Hippocampal formation (tissue), 2 donors: ENCODE measurements around the gene IGF2.

Experiments used
- DNase-seq, 2 donors: peaks; one replicate each; lab custom pipeline; 2025; lab: John Stamatoyannopoulos, UW

Gene IGF2

DNA sequence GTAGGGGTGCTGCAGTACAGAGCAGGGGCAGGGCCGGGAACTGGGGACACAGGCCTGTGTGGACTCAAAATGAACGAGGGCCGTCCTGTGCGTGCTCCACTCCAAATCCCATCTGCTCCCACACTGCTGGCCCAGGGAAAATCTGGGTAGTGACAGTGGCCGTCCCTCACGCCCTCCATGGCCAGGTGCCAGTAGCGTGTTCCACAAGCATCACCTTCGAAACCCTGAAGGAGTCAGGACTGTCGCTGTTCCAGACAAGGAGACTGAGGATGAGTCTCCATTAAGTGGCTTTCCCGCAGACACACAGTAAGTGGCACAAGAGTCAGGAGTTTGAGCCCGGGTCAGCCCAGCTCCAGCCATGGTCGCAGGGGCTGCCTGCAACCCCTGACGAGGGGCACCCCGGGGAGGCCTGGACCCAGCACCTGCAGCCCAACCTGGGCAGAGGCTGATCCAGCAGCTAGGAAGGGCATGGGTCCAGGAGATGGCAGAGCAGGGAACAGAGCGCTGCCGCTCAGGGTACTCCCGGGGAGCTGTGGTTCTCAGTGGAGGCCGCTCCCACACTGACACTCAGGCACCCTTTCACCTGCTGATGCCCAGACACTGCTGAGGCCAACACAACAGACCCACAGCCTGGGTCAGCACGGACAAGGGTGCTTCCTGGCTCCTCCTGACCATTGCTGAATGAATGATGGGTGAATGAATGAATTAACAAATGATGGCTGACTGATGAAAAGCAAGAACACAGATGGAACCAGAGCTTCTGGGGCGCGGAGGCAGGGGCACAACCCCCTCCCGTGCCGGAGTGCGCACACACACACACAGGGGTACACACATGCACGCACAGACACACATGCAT, 35.3 kb downstream of the IGF2 start:
- DNase-seq = no peak

DNA sequence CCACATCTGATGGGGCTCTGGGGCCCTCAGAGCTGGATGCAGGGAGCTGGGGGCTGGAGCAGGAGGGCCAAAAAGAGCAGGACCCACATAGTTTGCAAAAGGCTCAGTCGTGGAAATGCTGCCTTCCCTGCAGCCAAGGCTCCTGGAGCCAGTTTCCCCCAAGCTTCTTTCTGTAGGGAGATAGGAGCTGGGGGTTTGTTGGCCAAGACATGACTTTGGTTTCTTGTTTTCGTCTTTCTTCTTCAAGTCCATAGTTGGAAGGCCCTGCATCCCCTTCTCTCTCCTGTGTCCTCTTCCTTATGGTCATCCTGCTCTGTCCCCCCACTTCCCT, 36.3 kb downstream of the IGF2 start:
- no peak for DNase-seq

DNA sequence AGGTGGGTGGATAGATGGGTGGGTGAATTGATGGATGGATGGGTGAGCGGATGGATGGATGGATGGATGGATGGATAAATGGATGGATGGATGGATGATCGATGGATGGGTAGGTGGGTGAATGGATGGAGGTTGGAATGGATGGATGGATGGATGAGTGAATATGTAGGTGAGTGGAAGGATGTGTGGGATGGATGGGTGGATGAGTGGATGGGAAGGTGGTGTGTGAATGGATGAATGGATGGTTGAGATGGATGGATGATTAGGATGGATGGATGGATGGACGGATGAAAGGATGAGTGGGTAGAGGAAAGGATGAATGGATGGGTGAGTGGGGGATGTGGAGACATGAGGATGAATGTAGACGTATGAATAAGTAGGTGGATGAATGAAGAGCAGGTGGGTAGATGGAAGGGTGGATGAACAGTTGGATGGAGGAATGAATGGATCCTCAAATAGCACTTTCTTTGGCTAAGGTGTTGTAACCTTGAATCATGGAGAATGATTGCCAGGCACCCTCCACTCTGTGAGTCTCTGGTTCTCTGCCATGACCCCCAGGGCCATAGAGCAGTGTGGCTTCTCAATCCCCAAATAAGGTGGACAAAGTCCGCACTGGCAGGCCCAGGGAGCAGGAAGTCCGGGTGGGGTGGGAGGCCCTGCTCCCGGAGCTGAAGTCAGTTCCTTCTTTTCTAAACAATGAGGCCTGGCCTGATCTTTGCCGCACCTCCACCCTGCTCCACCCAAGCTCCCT, 36.9 kb downstream of the IGF2 start:
- DNase-seq = no peak

DNA sequence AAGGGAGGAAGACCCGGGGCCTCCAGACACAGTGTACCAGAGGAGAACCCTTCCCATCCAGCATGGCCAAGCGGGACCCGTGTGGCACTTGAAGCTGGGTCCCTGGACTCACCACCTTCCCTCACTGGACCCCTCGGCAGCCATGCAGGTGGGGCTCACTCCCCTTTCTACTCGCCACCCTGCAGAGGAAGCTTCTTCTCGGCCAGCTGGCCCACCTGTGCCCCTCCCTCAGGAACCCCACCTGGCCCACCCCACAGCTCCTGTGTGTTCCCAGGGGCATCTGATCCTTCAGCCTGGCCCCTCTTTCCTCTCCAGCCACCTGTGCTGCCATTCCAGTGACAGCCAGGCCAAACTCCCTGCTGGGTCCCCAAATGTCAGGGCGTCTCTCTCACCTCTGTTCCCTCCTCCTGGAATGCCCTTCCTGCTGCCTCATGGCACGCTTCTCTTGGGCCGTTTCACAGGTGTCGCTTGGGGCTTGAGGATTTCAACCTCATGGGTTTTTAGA, 38.0 kb downstream of the IGF2 start:
- DNase-seq = no peak

DNA sequence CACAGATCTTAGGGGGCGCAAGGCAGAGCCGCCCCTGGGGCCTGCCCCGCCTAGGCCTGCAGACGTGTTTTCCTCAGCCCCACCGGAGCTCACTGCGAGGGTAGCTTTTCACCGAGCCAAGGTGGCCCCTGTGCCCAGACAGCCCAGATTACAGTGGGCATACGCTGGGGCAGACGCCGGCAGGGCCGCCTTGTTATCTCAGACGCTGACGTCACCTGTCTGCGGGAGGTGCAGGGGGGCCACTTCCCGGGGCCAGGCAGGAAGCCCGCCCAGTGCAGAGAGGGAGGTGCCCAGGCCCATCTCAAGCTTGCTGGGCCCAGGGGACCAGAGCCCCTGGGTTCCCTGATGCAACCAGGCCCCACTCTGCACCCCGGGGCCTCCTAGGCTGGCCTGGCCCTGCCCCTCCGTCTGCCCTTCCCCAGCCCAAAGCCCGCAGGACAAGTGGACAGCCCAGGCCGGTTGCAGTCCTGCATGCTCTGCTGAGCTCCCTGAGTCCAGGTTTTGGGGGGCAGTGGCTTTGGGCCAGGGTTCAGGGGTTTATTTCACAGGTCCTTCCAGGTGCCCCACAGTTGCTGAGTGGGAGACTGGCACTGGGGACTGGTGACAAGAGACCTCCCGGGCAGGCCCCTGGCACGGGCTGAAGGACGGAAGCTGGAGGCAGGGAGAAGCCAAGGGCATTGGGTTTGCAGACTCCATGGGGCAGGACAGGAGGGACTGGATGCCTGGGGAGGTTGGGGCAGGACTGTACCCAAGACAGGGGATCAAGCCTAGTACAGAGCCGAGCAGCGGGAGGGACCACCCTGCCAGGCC, 38.6 kb downstream of the IGF2 start:
- no peak for DNase-seq

DNA sequence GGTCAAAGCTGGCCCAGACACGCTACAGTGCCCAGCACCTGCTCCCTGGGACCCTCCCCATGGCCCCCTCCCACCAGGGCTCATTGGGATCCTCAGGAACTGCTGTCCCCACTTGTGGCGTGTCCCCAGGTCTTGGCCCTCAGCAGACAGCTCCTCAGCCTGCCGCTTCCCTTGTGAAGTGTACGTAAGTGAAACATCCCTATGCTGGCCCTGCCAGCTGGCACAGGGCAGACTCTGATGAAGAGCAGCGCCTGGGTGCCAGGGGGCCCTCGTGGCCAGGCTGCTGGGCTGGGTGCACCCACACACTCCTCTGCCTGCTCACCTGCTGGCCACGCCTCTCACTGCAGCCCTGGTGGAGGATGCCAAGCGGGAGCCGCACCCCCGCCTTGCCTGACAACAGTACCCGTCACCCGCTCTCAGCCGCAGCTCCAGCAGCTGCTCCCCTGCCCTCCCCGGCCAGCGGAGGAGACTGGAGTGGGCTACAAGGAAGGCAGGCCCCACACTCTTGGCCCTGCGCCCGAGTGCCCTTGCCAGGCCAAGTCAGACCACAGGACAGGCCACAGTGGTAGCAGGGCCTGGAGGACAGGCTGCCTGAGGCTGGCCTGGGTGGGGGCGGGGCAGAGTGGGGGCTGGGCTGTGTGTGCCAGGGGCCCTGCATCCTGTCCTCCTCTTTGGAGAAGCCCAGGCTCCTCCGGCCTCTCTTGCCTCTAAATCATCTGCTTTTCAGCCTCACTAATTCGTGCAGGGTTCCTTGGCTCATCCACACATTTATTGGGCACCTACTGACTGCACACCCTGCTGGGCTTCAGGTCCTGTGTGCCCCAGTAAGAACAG, 39.5 kb downstream of the IGF2 start:
- DNase-seq = no peak

DNA sequence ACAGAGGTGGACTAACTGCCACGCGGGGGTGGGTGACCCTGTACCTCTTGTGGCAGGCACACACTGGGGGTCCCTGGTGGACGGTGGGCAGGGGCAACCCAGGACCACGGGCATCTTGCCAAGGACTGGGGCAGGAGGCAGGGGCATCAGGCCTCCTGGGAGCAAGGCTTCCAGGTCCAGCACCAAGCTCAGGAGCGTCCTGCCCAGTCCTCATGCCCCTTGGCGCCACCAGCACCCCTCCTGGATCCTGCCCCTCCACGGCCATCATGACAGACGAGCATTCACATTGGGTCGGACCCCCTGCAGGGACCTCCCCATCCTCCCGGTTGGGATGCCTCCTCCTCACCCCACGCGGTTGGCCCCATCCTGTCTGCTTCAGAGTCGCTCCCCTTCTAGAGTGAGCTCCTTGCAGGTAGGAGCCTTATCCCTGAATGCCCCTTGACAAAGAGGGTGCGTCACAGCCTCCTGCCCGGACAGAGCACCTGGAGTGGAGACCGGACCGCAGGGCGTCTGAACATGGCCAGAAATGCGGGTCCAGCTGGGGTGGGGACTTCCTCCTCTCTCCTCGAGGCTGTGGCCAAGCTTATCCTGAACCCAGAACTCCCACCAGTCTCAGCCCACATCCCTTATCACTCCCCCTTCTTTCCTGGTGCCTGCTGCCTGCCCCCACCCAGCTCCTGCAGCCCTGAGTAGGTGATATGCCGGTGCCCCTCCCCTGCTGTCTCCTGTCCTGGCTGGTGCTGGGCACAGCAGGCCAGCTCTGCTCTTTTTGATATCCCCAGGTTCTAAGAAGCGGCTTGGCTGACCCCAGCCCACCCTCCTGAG, 40.3 kb downstream of the IGF2 start:
- no peak for DNase-seq

DNA sequence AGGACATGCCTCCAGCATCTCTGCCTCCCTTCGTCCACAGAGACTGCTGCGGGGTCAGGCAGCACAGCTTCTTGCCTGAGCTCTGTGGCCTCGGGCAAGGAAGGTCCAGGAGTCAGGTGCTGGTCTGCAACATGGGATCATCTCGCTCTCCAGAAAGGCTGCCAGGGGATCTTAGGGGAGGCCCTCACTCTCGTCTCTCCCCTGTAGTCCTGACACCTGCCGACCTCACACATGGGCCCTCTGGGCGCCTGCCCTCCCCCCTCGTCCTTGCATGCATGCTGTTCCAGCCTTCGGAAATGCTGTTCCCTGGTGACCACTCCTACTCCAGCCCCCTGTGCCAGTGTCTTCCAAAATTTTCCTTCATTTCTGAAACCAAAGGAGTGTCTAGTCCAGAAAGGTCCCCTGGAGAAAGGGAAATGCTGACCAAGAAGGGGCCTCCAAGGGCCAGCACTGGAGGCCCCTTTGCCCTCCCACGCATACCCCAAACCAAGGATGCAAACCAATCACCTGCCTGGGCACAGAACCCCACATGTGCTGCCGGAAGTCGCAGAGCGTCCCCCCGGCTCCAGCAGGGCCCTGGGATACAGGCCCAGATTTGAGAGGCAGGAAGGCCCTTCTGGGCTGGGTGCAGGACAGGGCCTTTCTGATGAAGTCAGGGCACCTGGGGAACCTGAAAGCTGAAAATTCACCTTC, 41.0 kb downstream of the IGF2 start:
- DNase-seq = no peak

DNA sequence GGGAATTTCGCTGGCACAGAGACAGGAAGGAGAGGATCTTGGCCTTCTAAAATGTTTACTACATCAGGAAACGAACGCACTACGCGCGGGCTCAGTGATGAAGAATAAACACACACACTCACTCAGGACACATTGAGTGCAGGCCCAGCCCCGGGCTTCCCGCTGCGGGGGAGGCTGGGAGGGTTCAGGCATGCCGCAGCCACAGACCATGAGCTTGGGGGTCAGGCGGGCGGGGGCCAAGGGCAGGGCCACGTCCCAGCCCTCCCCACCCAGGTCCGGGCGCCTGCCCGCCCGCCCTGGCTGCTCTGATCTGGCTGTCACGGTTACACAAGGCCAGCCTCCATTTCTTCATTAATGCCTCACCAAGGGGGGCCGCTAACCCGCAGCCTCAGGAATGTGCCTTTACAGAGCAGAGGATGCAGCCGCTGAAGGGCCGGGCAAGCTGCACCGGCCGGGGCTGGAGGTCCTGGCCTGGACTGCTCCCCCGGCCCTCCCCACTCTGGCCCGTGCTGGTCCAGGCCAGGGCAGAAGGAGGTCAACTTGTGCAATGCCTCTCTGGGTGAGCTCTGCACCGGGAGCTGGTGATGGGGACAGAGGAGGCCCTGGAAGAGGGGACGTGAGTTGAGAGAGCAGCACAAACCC, 41.7 kb downstream of the IGF2 start:
- DNase-seq = no peak

DNA sequence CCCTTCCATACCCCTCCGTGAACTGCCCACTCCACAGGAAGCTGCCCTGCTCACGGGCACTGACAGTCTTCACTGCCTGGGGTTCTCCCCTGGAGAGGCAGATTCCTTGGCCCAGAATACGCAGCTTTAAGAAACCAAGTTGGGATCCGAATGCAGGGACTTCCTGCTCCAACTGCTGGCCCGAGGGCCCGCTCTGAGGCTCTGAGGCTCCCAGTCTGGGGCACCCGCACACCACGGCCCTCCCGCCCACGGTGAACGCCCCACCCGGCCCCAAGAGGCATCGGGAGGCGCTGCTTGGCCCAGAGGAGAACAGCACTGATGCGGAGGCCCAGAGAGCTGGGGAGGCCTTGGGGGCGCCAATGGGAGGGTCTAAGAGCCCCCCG, 42.3 kb downstream of the IGF2 start:
- DNase-seq = no peak

DNA sequence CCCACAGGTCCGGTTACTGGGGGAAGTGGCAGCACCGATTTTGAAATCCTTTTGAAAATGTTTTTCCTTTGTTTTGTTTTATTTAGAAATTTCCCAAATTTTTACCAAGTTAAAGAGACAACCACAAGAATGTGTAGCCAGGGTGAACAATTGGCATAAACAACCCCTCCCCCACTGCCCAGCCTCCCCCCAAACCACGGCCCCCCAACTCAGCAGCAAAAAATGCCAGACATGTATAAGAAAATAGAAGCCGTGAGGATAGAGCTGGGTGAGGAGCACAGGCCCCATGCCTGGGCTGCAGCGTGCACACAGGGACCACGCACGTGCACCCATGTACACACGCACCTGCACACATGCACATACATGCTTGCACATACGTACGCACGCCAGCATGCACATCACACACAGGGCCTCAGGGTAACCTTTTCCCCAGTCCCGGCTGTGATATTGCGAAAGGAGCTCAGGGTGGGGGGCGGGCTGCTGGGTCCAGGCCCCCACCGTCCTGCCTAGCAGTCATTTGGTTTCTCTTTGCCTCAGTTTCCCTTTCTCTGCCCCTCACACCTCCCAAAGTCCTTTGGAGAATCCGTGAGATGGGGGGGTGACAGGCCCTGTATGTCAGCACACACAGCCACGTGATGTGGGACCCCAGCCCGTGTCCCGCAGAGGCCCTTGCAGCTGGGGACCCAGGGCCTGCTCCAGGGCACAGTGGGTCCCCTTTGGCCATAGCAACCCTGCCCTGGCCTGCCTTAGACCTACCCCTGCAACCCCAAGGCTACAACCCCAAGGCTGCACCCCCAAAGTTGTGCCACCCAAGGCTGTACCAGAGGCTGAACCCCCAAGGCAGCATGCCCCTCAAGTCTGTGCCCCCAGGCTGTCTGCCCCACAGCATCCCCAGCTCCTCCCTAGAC, 42.9 kb downstream of the IGF2 start:
- no peak for DNase-seq

DNA sequence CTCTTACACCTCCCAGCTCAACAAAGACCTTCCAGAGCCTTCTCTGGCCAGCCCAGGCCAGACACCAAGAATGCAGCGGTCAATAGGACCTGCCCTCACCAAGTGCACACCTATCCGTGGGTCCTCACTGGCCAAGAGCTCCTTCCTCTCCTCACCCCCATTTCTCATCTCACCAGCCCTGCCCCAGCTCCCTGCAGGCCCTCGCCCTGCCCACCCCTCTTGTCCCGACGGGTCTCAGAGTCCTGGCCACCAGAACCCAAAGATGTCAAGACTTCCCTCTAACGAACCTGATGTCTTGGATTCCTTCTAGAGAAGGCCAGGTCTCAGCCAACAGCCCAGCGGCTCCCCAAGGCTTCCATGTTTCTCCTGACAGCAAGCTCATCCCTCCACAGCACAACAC, 43.6 kb downstream of the IGF2 start:
- no peak for DNase-seq

DNA sequence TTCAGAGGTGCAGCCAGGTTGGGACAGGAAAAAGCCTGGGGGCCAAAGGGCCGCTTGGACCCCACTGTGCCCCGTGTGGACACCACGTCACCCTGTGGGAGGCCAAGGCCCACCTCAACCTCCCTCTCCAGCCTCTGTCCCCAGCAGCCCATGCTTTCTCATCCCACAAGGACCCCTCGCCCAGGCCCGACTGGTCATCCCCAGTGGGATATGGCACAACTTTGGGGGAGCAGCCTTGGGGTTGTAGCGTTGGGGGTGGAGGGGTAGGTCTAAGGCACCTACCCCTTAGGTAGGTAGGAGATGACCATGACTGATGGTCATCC, 44.0 kb downstream of the IGF2 start:
- no peak for DNase-seq

DNA sequence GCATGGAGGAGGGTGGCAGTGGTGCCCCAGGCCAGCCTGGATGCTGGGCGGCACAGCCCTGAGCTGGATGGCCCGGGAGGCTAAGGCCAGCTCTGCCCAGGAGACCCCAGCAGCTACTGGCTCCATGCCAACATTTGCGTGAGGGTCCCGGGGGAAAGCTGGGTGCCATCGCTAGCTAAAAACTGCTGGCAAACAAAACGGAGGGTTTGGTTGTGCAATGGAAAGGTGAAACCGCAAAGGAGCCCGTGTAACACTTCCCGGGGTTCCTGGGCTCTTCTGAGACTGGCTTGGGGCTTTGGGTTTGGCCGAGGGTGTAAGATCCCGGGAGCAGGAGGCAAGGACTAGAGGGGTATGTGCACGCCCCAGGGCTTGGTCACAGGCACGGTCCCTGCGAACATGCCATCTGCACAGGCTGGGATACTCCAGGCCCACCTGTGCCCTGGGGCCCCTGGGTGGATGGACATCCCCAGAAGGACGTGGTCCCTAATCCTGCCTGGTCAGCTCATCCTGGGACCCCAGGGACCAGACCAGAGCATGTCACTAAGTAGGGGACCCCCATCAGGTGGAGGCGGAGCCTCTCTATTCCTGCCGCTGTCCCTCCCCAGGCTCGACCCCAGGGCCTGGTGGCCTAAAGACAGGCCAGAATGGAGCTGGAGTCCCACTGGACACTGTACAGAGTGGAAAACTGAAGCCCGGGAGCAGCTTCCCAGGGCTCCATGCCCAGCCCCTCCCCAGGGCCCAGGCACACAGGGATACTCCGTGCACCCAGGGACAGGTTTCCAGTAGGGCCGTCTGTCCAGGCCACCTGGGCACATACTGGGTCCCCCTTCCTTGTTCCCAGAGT, 44.6 kb downstream of the IGF2 start:
- no peak for DNase-seq

DNA sequence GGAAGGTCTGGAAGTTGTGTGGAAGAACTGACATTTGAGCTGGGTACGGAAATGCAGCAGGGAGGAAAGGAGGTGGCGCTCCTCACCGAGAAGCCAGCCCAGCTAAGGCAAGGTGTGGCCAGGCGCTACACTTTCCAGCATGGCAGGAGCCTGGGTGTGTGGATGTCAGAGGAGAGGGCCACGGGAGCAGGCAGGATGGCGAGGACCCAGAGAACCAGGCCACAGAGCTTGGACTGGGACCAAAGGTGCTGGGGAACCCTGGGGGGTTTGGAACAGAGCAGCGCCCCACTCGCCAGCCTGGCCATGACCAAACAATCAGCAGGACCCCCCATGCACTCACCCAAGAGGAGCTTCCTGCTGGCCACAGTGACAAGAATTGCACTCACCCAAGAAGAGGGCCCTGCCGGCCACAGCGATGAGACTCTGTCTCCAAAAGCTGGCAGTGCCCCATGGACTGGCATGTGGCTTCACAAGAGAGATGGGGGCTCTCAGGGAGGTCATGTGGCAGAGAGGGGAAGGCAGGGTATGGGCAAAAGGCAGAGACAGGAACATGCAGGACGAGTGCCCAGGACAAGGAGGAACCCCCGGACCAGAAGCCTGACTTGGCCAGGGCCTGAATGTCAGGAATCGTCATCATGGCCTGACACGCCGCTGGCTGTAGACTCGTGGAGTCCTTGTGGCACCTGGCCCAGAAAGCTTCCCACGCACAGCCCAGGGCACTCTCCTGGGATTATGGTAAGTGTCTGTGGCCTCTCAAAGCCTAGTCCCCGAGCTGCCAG, 45.4 kb downstream of the IGF2 start:
- no peak for DNase-seq

DNA sequence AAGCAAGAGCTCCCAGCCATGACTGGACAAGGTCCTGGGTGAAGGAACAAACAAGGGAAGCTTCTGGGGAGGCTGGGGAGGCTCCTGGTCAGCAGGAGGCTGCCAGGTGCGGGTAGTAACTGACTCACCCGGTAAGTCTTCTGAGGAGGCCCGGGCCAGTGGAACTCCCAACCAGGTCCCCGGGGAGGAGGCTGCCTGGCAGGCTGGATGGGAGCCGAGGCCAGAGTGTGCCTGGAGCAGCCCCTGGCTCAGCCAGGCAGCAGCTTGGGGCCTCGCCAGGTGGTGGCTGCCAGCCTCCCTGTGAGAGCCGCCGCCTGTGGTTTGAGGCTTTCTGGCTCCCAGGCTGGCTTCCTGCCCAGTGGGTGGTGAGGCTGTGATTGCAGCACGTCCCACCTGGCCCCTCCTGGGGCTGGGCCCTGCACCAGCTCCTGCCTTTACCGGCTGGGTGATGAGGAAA, 46.2 kb downstream of the IGF2 start:
- peak in 1 of 2 donors; percentile 12 for DNase-seq

DNA sequence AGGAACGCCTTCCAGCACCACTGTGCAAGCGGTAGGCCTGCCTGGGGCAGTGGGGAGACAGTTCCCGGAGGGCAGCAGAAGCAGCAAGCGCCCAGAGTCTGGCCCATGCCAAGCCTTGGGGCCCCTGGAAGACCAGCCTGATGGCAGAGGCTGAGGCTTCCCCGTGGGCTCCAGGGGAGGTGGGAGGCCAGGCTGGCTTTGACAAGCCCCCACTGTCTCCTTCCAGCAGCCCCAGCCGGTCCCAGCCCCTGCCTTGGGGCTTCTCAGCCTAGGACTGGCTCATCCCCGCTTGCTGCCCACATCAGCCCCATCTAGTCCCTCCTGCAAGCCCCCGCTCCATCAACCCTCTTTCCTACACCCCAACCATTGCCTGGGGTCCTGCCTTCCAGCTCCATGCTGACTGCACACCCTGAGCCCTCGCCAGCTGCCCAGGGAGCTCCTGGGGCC, 46.7 kb downstream of the IGF2 start:
- no peak for DNase-seq
